Sigmoid colon (tissue), 7 donors: ENCODE data around the gene EFCAB5. TPM values are rescaled to one million over a fixed set of nuclear protein-coding genes. Genes with fewer than 3 reads are reported as not detected.

Experiments
- DNase-seq: peaks from one replicate; pipeline ENCODE4 v3.0.0-alpha.2; 2019
- H3K27ac ChIP-seq, 4 donors: fragments of 200-600 bp; sonication (generic); one replicate each; pipeline ENCODE4 v1.5.1; 2016 to 2019; ENCODE audit warnings: mild to moderate bottlenecking in 1 of 4
- H3K27me3 ChIP-seq, 3 donors: fragments of 200-600 bp; sonication (generic); one replicate each; pipeline ENCODE4 v1.5.1; 2019; ENCODE audit warnings: mild to moderate bottlenecking in 1 of 3
- H3K36me3 ChIP-seq, 4 donors: fragments of 200-600 bp; sonication (generic); one replicate each; pipeline ENCODE4 v1.5.1; 2016 to 2019
- H3K4me1 ChIP-seq, 4 donors: fragments of 200-600 bp; sonication (generic); one replicate each; pipeline ENCODE4 v1.5.1; 2017 to 2019
- H3K4me3 ChIP-seq, 4 donors: fragments of 200-600 bp; sonication (generic); one replicate each; pipeline ENCODE4 v1.5.1; 2017 to 2019; ENCODE audit warnings: mild to moderate bottlenecking in 2 of 4, moderate library complexity in 1 of 4
- H3K9me3 ChIP-seq, 4 donors: fragments of 200-600 bp in 3 of 4; sonication (generic) in 3 of 4; one replicate each; pipeline versions ENCODE4 v1.5.1 to v1.6.1; 2013 to 2019
- CTCF ChIP-seq, 4 experiments: fragments of 450-650 bp in 3 of 4; fragments of 200-600 bp in 1 of 4; IDR thresholded peaks; one replicate each; pipeline ENCODE4 v1.5.1; 2016 to 2019; ENCODE audit warnings: antibody characterized with exemption in 4 of 4, mild to moderate bottlenecking in 3 of 4, moderate library complexity in 2 of 4
- EP300 ChIP-seq, 4 donors: sonication (generic); formaldehyde crosslinking; IDR thresholded peaks; one replicate each; pipeline ENCODE4 v1.6.1; 2017; ENCODE audit warnings: antibody characterized with exemption in 4 of 4
- POLR2A ChIP-seq, 2 donors: fragments of 450-650 bp; IDR thresholded peaks; one replicate each; pipeline ENCODE4 v1.6.1; 2016; ENCODE audit warnings: antibody characterized with exemption in 2 of 2, mild to moderate bottlenecking in 2 of 2, moderate library complexity in 2 of 2
- POLR2AphosphoS5 ChIP-seq, 4 donors: sonication (generic); formaldehyde crosslinking; IDR thresholded peaks; one replicate each; pipeline ENCODE4 v1.6.1; 2017; ENCODE audit warnings: antibody characterized with exemption in 4 of 4
- WGBS, 2 donors: extraction: QIAGEN DNeasy Blood & Tissue Kit; methylation state at CpG; one replicate each; pipeline ENCODE4 v1.1.7; 2013; 5-methylcytosine and 5-hydroxymethylcytosine counted together
- intact Hi-C: fragments of 100-400 bp; cut with DNase I; formaldehyde crosslinking; loops from one replicate; pipeline ENCODE4 v1.15.1; 2023
- polyA plus RNA-seq, 3 donors: library from polyadenylated mRNA; stranded (reverse); fragments of 200-250 nt; gene quantifications; one replicate each; pipeline ENCODE4 v1.2.3, GENCODE V29; 2013
- total RNA-seq, 4 donors: library from RNA; depleted of rRNA; stranded (reverse); fragments of >200 nt; gene quantifications; one replicate each; pipeline ENCODE4 v1.1.0, GENCODE V29; 2016
- donor health status: healthy with polysubstance abuse.
- donor health status: Bipolar disorder and iron deficiency.
- donor health status: healthy.

Gene EFCAB5
- total and polyA plus RNA-seq, 7 donors, result 0.14 to 3.2 (median 0.51) TPM; not detected in 1

GRCh38 chr17:29906969-29907368, 34.5 kb upstream of the EFCAB5 start:
- Histone ChIP-seq H3K27ac (no peak overlapping the region), H3K4me3 (no peak overlapping the region), H3K4me1 (no peaks in the 10 kb centered on the region), H3K9me3 (no peaks in the 10 kb centered on the region), H3K27me3 (no peaks in the 10 kb centered on the region), H3K36me3 (no peaks in the 10 kb centered on the region)
- TF ChIP-seq EP300 (IDR thresholded peaks at IDR 0.05), result no peak
- TF ChIP-seq POLR2AphosphoS5 (IDR thresholded peaks at IDR 0.05), result no peak
- no peak for TF ChIP-seq POLR2A (IDR thresholded peaks at IDR 0.05)
- WGBS, 2 donors, result 96 to 97% methylated on average over 2 of the region's 2 CpGs
- intact Hi-C loops, result no loop called here
- DNase-seq, result no peak

- TF ChIP-seq POLR2AphosphoS5 (IDR thresholded peaks at IDR 0.05) (no peak), EP300 (IDR thresholded peaks at IDR 0.05) (no peak), CTCF (IDR thresholded peaks at IDR 0.05) (no peak), POLR2A (IDR thresholded peaks at IDR 0.05) (no peak)
- no peak for DNase-seq
- WGBS, 2 donors, result 83 to 88% methylated on average over 6 of the region's 6 CpGs
- Histone ChIP-seq H3K4me1 (no peaks in the 10 kb centered on the region), H3K4me3 (no peak overlapping the region), H3K27ac (no peak overlapping the region), H3K36me3 (no peaks in the 10 kb centered on the region), H3K27me3 (no peaks in the 10 kb centered on the region), H3K9me3 (no peaks in the 10 kb centered on the region)
- intact Hi-C loops, result no loop called here
Measured at GRCh38 chr17:29909236-29910003, 32.0 kb upstream of the EFCAB5 start.

GRCh38 chr17:29911641-29912177, 29.7 kb upstream of the EFCAB5 start:
- Histone ChIP-seq H3K9me3 (no peaks in the 10 kb centered on the region), H3K4me3 (no peak overlapping the region), H3K4me1 (no peaks in the 10 kb centered on the region), H3K27ac (no peak overlapping the region), H3K36me3 (no peaks in the 10 kb centered on the region), H3K27me3 (no peaks in the 10 kb centered on the region)
- no peak for DNase-seq
- intact Hi-C loops, result no loop called here
- TF ChIP-seq CTCF (IDR thresholded peaks at IDR 0.05), result no peak
- TF ChIP-seq EP300 (IDR thresholded peaks at IDR 0.05), result no peak
- TF ChIP-seq POLR2AphosphoS5 (IDR thresholded peaks at IDR 0.05), result no peak
- no peak for TF ChIP-seq POLR2A (IDR thresholded peaks at IDR 0.05)

- Histone ChIP-seq H3K4me1 (peaks cover 0 to 12% (median 5%) of the 10 kb centered on the region in 4 donors), H3K36me3 (no peaks in the 10 kb centered on the region), H3K27ac (no peak overlapping the region), H3K27me3 (no peaks in the 10 kb centered on the region), H3K4me3 (no peak overlapping the region), H3K9me3 (no peaks in the 10 kb centered on the region)
- TF ChIP-seq CTCF (IDR thresholded peaks at IDR 0.05) (no peak), EP300 (IDR thresholded peaks at IDR 0.05) (no peak), POLR2AphosphoS5 (IDR thresholded peaks at IDR 0.05) (no peak), POLR2A (IDR thresholded peaks at IDR 0.05) (no peak)
- 65 to 78% methylated on average over 2 of the region's 2 CpGs for WGBS, 2 donors
- intact Hi-C loops, result no loop called here
- no peak for DNase-seq
Measured at GRCh38 chr17:29914819-29915537, 26.5 kb upstream of the EFCAB5 start.

- Histone ChIP-seq H3K27ac (no peak overlapping the region), H3K9me3 (no peaks in the 10 kb centered on the region), H3K27me3 (no peaks in the 10 kb centered on the region), H3K4me1 (peaks cover 0 to 14% (median 5%) of the 10 kb centered on the region in 4 donors), H3K4me3 (no peak overlapping the region), H3K36me3 (no peaks in the 10 kb centered on the region)
- no peak for DNase-seq
- intact Hi-C loops, result no loop called here
- TF ChIP-seq CTCF (IDR thresholded peaks at IDR 0.05) (no peak), POLR2A (IDR thresholded peaks at IDR 0.05) (no peak), EP300 (IDR thresholded peaks at IDR 0.05) (no peak), POLR2AphosphoS5 (IDR thresholded peaks at IDR 0.05) (no peak)
- WGBS, 2 donors, result 98 to 100% methylated on average over 1 of the region's 1 CpG
Measured at GRCh38 chr17:29918016-29918415, 23.4 kb upstream of the EFCAB5 start.
